NCI-H2196 treated with DMSO at 0.1 percent for 48 hours (cell line): ENCODE measurements around the gene MKNK1.

Experiments used
- DNase-seq: peaks from one replicate; lab custom pipeline; 2025; ENCODE audit not compliant: unreplicated experiment; lab: John Stamatoyannopoulos, UW

Gene MKNK1

DNA sequence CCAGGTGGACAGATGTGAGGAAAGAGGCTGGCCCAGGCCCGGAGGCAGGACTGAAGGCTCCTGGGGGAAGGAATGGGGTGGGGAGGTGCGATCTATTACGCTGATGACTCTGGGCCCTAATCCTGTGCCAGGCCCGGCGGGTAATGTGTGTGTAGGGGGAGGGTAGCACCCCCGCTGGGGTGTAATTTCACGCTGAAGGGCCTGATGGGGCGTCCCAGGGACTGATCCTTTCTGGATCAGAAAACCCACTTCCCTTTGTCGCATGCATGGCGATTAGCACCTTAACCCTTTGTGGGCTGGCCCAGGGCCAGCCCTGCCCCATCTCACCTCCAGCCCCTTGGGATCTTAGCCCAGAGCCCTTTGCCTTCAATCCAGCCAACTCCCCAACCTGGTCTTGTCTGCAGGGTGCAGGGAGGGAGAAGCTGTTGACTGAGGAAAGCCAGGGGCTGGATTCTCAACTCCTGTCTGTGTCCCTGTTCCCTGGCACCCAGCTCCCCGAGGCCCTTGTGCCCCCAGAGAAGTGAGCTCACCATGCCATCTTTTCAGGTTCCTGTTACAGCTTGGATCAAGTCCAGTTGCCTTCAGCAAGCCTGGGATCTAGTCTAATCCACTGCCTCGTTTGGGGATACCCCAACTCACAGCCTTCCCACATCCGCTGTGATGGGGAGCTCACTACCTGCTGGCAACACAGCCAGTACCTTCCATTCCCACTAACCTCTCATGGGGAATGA, 78.7 kb downstream of the MKNK1 start:
- DNase-seq = no peak

DNA sequence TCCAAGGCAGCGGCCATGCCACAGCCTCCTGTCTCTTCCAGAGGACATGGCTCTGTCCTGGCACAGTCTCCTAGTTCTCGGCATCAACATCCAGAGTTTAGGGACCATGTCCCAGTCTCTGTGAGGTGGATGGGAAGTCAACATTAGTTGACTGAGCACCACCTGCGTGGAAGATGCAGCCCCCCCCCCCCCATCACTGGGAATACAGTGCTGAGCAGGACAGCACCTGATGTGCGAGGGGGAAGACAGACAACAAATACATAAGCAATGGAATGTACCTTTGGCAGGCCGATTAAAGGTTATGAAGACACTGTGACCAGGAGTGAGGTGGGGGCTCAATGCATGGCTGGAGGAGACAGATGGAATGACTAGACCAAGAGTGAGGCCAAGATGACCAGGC, 79.2 kb downstream of the MKNK1 start:
- DNase-seq = no peak

DNA sequence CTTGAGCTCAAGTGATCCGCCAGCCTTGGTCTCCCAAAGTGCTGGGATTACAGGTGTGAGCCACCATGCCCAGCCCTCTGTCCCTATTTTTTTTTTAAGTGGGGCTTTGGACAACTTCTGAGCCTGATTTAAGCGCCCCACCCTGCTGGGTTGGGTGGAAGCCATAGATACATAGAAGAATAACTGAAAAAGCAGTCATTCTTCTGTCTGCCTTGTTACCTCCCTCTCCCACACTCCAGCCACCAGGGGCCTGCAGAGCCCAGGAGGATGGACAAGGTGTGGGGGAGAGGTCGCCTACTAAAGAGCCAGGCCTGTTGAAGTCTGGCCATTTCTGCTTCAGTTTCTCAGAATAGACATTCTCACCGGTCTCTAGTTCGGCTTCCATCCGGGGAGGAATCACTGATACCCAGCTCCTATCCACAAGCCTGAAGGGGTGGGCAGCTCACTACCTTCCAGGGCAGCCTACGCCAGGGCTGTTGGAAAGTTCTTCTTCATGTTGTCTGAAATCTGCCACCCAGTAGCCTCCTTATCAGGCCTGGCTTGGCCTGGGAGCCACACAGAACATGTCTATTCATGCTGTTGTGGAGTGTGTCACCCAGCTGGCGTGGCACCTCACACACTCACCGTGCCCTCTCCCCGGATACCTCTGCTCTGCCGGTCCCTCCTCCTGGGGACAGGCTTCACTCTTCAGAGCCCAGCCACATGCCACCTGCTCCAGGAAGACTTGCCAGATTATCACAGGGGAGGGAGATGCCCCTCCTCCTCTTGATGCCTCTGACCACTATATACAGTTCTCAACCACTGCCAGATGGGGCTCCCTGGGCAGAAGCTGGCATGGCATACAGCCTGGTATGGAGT, 80.3 kb downstream of the MKNK1 start:
- DNase-seq = peak; percentile 24

DNA sequence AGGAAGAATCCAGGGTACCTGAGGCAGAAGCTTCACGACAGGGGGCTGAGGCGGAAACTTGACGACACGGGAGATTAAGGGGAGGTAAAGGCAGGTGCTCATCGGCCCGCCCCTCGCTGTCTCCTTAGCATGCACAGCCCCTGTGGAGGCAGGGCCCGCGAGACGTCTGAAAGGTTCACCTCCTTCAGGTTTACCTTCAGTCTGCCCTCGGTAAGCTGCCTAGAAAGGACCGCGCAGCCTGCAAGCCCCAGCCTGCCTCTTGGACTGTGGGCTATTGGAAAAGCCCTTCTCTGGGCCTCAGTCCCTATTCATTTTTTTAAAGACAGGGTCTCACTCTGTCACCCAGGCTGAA, 81.1 kb downstream of the MKNK1 start:
- no peak for DNase-seq

DNA sequence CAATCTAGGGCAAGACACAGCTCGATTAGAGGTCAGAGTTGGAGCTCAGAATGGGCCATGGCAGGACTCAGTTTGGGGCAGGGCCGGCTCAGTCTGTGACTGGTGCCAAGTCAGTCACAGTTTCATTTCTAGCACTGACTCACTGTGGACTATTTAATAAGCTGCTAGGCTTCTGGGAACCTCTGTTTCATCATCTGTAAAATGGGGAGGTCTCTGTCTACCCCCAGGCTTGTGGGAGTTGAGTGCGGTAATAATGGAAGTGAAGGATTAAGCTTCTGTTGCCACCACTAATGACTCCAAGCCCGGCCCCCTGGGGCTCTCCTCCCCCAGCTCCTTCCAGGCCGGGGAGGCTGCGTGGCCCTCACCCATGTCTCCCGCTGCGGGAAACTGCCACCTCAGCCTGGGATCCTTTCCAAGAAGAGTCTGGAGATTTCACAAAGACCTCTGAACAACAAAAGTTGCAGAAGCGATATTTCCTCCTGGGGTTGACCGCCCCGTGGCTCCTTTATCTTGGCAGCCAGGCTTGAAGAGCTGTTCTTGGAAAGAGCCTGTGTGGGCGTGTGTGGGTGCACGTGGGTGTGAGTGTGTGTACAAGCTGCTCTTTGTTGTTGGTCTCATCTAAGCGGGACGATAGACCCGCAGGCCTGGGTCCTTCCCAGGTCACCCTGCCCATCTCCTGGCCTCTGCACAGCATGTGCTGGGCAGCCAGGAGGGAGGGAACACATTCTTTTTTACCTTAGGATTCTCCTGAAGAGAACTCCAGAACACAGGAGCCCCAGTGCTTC, 81.7 kb downstream of the MKNK1 start:
- no peak for DNase-seq

DNA sequence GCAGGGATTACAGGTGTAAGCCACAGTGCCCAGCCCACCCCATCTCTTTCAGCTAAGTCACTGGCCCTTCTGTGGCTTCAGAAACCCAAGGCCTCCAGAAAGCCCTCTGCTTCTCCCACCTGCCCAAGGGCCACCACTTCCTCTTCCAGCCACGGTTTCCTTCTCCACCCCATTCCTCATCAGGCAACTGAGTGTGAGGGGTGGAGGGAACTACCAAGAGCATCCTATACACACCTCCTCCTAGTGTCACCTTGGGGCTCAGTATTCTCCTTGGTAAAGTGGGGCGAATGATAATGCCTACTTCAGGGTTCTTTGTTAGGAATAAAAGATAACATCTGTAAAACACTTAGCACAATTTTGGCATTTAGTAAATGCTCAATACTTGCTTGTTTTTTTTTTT, 82.7 kb downstream of the MKNK1 start:
- DNase-seq = no peak

DNA sequence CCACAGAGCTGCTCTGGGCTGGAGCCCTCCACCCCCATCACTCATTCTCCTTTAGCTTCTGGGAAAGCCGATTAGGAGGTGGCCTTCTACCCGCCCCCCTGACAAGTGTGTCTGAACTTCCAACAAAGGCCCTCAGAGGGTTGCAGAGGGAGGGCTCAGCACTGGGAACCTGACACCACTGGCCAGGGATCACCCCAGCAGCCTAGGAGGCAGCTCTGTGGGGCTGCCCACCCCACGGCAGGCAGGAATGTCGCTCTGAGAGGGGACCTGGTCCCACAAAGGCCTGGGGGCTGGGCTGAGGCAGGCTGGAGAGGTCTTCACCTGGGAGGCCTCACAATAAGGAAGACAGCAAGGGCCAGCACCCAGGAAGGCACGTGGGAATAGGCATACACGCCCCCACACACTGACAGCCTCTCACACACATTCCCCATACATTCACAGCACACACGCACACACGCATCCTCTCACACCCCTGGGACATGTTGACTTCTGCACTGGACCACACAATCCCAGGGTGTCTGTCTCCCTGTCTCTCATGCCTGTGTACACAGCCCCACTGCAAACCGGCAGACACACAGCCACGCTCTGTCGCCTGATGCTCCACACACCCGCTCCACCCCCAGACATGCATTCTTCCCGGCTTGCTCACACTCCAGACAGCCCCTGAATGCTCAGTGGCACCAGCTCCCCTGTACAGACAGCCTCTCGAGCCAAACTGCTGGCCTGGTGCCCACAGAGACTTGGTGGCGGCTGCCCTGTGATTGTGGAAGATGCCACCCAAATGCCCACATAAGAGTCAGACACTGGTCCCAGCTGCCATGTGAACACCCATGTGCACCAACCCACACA, 83.8 kb downstream of the MKNK1 start:
- no peak for DNase-seq

DNA sequence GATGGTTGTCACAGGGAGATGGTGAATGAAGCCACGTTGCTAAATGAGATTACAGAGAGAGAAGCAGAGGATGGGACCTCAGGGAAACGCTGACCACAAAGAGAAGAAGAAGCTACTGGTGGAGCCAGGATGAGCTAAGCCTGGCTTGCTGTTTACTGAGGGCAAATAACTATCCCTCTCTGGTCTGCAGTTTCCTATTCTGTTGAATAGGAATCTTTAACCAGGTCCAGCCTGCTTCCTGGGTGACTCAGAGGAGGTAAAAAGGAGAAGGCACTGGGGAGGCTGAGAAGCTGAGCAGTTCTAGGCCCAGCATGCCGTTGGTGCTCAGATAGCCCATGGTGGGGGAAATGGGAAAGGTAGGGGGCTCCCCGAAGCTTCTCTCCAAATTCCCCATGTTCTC, 84.9 kb downstream of the MKNK1 start:
- no peak for DNase-seq

DNA sequence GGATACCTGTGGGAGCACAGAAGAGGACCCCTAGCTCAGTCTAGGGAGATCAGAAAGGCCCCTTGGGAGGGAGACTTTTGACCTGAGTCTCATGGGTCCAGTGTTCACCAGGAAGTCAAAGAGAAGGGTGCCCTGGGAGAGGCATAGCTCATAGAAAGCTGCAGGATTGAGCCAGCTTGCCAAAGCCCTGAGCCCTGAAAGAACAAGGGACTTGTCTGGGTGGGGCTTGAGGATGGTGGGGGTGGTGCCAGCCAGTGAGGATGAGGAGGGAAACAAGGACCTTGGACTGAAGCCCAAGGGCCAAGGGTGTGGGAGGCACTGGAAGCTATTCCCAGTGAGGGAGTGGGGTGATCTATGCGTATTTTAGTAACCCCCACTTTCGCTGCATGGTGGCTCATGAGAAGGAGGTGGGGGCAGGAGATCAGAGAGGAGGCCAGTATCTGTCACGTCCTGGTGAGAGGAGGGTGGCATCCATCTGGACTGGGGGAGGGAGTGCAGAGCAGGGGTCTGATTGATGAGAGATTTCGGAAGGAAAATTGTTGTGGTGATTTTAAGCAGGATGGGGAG, 86.1 kb downstream of the MKNK1 start:
- no peak for DNase-seq

DNA sequence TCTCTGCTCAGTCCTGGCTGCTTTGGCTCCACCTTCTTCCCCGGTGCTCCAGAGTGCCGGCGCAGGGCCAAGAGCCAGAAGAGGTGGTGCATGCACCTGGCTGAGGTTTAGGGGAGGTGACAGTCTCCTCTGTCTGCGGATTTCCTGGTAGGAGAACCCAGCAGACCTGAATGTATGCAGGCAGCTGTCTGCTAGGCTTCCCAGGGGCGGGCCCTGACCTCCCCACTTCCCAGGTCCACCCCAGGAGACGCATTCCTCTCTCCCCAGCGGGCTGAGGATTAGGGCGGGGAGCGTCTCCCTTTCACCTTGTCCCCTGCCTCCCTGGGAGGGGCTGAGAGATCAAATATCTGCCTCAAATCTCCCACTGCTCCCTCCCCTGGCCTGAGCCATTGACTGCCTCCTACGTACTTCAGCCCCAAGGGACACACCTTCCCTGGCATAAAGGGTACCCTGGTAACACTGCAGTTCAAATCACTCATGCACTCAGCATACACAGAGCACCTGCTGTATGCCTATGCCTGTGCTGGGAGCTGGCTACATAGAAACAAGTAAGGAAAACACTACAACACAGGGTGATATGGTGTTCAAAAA, 87.0 kb downstream of the MKNK1 start:
- DNase-seq = peak; percentile 93

DNA sequence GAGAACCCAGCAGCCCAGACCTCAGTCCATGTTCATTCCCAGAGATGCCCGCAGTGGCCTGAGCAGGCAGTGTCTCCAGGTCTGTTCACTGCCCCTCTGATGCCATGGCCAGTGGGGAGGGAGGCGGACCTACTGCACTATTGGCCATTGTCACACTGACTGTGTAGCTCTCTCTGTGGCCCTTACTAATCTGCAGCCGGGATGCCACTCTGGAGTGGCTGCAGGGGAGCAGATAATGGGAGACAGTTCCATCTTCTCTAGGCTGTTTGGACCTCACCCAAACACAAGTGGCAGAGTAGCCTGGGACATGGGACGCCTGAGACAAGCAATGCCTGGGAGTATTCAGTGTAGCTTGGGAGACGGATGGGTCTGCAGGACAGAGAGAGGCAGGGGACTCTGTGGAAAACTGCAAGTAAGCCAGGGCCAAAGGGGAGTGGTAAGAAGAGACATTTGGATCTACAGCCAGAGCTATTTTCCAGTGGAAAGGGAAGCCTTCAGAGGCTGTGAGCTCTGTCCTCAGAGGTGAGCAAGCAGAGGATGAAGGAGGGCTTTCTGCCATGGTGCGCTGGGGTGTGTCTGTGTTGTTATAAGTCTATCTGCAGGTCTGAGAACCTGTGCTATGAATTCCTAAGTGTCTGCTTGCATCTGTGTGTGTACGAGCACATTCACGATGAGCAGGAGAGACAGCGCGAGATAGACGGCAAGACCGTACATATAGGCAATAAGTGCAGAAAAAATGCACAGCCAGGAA, 87.7 kb downstream of the MKNK1 start:
- DNase-seq = no peak

DNA sequence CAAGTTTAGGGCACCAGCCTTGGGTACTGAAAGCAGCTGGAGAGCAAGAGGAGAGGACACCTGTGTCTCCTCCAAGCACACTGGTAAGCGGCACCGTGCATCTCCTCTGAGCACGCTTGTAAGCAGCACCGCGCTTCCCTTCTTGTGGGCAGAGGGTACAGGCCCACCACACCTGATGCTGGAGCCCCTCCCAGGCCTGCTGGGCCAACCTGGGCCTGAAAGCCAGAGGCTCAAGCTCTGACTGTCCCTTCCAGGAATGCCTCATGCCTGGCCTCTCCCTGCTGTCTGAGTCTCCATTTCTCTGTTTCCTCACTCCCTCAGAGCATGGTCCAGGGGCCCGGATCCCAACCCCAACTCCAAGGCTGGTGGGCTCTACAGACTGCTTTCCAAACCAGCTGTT, 88.5 kb downstream of the MKNK1 start:
- DNase-seq = no peak

DNA sequence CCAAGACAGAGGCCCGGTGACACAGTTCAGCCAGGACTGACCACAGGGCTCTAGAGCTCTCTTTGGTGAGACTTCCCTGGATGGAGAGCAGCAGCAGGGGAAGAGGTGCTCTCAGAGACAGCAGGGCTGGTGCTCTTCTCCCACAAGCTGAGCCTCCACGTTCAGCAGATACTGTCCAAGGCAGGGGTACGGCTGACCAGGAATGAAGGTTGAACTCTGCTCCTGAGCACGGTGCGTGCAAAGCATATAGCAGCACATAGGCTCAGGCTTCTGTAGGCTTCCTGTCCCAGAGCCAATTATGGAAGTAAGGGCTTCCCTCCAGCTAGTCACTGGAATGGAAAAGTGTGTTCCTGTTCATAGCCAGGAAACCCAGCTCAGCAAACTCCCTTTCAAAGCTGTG, 90.5 kb downstream of the MKNK1 start:
- DNase-seq = no peak

DNA sequence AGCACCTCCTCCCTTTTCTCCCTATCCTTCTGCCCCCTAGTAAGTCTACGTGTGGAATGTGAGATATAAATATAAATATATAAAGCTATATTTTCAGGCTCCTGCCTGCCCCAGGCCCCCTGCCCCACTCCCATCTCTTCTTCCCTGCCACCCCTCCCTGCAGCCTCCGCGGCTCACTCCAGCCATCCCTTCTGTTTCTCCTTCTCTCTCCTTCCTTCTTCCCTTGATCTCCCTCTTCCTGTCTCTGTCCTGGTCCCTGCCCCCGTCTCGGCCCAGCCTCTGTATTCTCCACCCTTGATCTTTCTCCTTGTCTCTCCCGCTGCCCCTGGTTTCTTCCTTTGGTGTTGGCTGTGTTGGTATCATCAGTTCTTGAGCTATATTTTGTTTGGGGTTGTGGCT, 91.3 kb downstream of the MKNK1 start:
- no peak for DNase-seq

DNA sequence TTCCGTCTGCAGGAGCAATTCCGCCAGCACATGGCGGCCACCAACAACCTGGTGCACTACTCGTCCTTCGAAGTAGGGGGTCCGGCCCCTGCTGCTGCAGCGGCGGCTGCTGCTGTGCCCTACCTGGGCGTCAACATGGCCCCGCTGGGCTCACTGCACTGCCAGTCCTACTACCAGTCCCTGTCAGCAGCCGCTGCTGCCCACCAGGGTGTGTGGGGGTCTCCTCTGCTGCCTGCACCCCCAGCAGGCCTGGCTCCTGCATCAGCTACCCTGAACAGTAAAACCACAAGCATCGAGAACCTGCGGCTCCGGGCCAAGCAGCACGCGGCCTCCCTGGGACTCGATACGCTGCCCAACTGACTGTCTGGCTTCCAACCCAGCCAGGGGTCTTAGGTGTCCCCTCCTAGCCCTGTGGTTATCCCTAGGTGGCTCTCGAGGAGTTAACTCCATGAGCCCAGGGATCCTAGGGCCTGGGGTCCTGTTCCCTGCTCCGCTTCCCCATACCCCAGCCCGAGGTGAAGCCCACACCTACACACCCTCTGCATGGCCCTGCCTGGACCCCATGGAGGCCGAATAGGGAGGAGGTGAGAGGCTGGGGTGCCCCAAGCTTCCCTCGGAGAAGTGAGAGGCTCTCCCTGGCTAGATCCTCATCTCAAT, 91.8 kb downstream of the MKNK1 start:
- DNase-seq = no peak

DNA sequence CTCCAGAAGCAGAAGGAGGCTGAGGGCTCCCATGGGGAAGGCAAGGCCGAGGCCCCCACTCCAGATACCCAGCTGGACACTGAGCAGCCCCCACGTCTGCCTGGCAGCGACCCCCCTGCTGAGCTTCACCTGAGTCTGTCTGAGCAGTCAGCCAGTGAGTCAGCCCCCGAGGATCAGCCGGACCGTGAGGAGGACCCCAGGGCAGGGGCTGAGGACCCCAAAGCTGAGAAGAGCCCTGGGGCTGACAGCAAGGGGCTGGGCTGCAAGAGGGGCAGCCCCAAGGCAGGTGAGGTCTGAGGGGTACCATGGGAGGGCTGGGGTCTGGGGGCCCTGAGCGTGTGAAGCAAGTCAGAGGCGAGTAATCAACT, 93.1 kb downstream of the MKNK1 start:
- no peak for DNase-seq

DNA sequence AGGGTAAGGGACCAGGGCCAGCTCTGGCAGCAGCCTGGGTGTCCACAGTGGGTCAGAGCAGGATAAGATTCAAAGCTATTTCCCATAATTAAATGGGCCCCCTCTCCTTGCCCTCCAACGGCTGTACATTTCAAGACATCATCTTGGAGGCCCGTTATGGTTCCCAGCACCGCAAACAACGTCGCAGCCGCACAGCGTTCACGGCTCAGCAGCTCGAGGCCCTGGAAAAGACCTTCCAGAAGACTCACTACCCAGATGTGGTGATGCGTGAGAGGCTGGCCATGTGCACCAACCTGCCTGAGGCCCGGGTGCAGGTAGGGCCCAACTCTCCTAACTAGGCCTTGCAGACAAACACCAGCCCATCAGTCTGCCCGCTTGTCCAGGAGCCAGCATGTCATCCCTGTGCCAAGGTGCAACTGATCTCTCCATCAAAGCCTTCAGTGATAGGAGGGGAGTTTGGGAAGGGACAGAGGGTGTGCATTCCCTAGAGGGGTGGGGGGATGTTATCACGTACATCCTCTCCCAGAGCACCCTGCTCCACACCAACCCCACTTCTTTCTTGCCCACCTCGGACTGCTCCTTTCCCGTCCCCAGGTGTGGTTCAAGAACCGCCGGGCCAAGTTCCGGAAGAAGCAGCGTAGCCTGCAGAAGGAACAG, 93.6 kb downstream of the MKNK1 start:
- DNase-seq = no peak

DNA sequence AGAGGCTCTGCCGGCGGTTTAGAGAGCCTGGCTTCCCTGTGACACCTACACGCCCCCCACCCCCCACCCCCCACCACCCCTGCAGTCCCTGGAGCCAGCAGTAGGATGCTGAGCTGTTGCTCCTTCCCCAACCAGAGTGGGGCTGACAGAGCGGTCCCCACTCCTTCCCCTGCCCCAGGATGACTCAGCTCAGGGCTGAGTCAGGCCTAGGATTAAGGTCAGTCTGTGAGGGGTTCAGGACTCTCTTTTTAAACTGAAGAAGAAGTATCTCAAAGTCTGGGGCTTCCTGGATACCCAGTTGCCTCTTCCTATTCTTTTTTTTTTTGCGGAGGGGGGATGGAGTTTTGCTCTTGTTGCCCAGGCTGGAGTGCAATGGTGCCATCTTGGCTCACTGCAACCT, 95.3 kb downstream of the MKNK1 start:
- no peak for DNase-seq
